Memory B cell (primary cell): ENCODE data around the gene CLPX.
"Not testable (repeated sequence)": the region's sequence is repeated elsewhere in the genome, so short reads cannot be mapped to it uniquely, and the experiment has no call there.

Experiments used
- ATAC-seq: fragments of 150-1000 bp; cut with Tn5 transposase; 2 replicates; pipeline ENCODE4 v1.10.0; 2021; ENCODE audit warnings: low read depth, mild to moderate bottlenecking, moderate library complexity
- DNase-seq, 2 donors: peaks; one replicate each; pipeline ENCODE4 v3.0.0; 2022; ENCODE audit warnings: low spot score in 2 of 2
- H3K27ac Mint-ChIP-seq: one replicate; pipeline ENCODE4 v1.8.0; 2022; ENCODE audit warnings: mild to moderate bottlenecking, moderate library complexity, mixed read lengths
- H3K27me3 Mint-ChIP-seq: one replicate; pipeline ENCODE4 v1.8.0; 2022; ENCODE audit warnings: mixed read lengths
- H3K36me3 Mint-ChIP-seq: one replicate; pipeline ENCODE4 v1.8.0; 2022; ENCODE audit warnings: mild to moderate bottlenecking, mixed read lengths
- H3K4me1 Mint-ChIP-seq: one replicate; pipeline ENCODE4 v1.8.0; 2022; ENCODE audit warnings: mixed read lengths
- H3K4me3 Mint-ChIP-seq: one replicate; pipeline ENCODE4 v1.8.0; 2022; ENCODE audit warnings: mild to moderate bottlenecking, moderate library complexity, mixed read lengths
- H3K9me3 Mint-ChIP-seq: one replicate; pipeline ENCODE4 v1.8.0; 2022; ENCODE audit warnings: mixed read lengths

The CLPX gene

DNA sequence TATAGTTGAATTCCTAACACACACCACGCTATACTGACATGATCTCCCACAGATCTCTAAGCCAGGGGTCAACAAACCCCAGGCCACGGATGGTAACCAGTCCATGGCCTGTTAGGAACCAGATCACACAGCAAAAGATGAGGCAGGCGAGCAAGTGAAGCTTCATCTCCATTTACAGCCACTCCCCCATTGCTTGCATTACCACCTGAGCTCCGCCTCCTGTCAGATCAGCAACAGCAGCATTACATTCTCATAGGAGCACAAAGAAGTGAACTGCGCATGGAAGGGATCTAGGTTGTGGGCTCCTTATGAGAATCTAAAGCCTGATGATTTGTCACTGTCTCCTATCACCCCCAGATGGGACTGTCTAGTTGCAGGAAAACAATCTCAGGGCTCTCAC is 54.2 kb downstream of the CLPX start:
- no peaks in the 10 kb centered on the region for H3K27me3 Mint-ChIP-seq
- ATAC-seq (no peak), DNase-seq (no peak)
- H3K4me1 Mint-ChIP-seq: peaks cover 31% of the 10 kb centered on the region
- H3K4me3 Mint-ChIP-seq: peak overlapping the region; percentile 4
- no peaks in the 10 kb centered on the region for H3K9me3 Mint-ChIP-seq
- H3K27ac Mint-ChIP-seq: no peak overlapping the region
- H3K36me3 Mint-ChIP-seq: peaks cover 16% of the 10 kb centered on the region

DNA sequence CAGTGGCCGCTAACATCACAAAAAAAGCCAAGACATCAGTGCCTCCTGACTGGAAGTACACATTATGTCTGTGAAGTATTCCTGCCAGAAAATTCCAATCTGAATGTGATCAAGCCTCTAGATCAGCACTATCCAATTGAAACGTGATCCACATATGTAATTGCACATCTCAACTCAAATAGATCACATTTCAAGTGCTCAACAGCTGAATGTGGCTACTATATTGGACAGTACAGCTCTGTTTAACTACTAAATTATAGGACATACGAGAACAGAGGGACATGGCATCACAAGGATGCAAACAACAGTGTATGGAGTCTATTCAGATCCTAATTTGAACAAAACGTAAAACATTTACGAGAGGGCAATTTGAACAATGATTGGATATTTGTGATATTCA is 69.6 kb downstream of the CLPX start:
- H3K36me3 Mint-ChIP-seq: peaks cover 43% of the 10 kb centered on the region
- H3K4me1 Mint-ChIP-seq: no peaks in the 10 kb centered on the region
- no peak for ATAC-seq

DNA sequence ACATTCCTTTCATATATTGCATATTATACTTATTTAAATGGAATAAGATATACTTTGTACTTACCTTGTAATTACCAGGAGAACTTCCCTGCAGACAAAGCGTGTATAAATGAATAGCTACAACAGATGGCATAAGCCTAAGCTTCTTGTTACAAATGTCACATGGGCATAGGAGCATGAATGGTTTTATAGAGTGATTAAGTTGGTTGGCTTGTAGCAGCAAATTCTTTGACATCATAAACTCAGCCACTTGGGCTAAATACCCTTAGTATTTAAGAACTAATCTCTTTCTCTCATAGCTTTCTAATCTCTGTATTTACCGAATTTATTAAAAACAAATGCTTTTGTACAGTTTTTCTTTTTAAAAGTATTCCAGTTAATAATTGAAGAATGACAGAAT is 70.1 kb downstream of the CLPX start, which contains the start of gene UBAP1L:
TSS of gene UBAP1L (minus strand) at position 115 of the 400 bp plus-strand sequence. CDS start 8,985 bp downstream, outside the sequence.
- Mint-ChIP-seq H3K27me3 (no peaks in the 10 kb centered on the region), H3K4me3 (no peak within 1 kb of the TSS), H3K36me3 (peaks cover 43% of the 10 kb centered on the region), H3K9me3 (no peaks in the 10 kb centered on the region), H3K4me1 (no peaks in the 10 kb centered on the region), H3K27ac (no peak within 1 kb of the TSS)
- ATAC-seq (no peak), DNase-seq (no peak)

More for the DNA sequence above, 69.6 kb downstream of the CLPX start:
- Mint-ChIP-seq H3K27me3 (no peaks in the 10 kb centered on the region), H3K9me3 (no peaks in the 10 kb centered on the region), H3K4me3 (no peak overlapping the region), H3K27ac (no peak overlapping the region)
- DNase-seq: no peak

DNA sequence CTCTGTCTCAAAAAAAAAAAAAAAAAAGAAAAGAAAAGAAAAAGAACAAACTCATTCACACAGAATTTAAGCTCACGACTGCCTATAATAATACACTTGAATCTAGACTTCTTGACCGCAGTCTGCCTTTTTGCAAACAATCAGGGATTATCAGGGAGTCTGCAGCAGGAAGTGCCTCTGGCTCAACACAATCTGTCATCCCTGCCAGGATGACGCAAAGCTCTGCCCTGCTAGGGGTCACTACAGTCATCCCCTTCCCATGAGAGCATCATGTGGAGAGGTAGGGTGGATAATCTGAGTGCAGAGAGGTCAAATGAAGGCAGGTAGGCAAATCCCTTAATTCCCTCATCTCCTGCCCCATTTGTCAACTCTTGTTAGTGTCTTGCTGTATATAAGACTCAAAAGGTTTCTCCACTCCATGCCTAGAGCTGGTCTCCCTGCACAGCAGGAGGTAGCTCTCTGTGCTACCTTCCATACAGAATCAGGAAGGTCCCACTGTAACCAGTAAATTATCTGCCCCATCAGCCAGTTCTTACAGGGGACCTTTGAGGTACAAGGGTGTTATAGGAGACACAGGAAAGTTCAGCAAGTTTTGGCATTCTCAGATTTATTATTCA is 74.4 kb downstream of the CLPX start:
- no peaks in the 10 kb centered on the region for H3K9me3 Mint-ChIP-seq
- peaks cover 33% of the 10 kb centered on the region for H3K36me3 Mint-ChIP-seq
- H3K4me1 Mint-ChIP-seq: no peaks in the 10 kb centered on the region
- H3K27ac Mint-ChIP-seq: no peak overlapping the region
- DNase-seq (no peak), ATAC-seq (no peak)
- no peaks in the 10 kb centered on the region for H3K27me3 Mint-ChIP-seq
- no peak overlapping the region for H3K4me3 Mint-ChIP-seq

DNA sequence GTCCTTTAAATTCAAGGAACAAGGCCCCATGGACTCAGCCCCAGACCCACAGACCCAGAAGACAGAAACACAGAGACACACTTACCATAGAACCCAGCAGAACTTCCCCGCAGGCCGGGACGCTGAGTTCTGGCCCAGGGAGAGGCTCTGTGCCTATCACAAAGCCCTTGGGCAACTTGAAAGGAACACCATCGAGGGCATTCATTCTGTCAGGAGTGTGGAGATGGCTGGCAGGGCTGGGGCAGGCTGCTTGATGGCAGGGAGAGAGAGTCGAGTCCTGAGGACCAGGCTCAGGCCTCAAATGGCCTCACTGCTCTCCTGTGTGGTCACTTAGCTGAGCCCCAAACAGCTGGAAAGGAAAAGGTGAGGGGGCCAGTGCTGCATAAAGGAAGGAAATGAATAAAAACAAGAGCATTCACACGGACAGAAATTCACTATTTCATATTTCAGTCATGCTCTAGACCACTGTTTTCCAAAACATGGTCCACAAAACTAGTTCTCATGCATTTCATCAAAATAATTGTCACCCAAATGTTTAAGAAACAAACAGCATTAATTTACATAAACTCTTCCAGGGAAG is 79.0 kb downstream of the CLPX start:
- H3K36me3 Mint-ChIP-seq: peaks cover 27% of the 10 kb centered on the region
- no peak for DNase-seq
- peak overlapping the region; percentile 21 for H3K27ac Mint-ChIP-seq
- no peaks in the 10 kb centered on the region for H3K27me3 Mint-ChIP-seq
- ATAC-seq: no peak
- no peaks in the 10 kb centered on the region for H3K9me3 Mint-ChIP-seq
- no peak overlapping the region for H3K4me3 Mint-ChIP-seq
- peaks cover 5% of the 10 kb centered on the region for H3K4me1 Mint-ChIP-seq

DNA sequence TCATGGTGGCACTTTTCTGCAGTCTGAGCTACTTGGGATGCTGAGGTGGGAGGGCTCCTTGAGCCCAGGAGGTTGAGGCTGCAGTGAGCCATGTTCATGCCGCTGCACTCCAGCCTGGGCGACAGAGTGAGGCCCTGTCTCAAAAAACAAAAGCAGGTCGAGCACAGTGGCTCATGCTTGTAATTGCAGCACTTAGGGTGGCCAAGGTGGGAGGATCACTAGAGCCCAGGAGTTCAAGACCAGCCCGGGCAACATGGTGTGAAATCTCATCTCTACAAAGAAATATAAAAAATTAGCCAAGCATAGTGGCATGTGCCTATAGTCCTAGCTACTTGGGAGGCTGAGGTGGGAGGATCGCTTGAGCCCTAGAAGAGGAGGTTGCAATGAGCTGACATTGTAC is 80.1 kb downstream of the CLPX start:
- Mint-ChIP-seq H3K27me3 (no peaks in the 10 kb centered on the region), H3K27ac (no peak overlapping the region), H3K9me3 (no peaks in the 10 kb centered on the region), H3K36me3 (peaks cover 26% of the 10 kb centered on the region), H3K4me3 (no peak overlapping the region), H3K4me1 (peaks cover 5% of the 10 kb centered on the region)
- ATAC-seq: no peak
- DNase-seq: no peak

DNA sequence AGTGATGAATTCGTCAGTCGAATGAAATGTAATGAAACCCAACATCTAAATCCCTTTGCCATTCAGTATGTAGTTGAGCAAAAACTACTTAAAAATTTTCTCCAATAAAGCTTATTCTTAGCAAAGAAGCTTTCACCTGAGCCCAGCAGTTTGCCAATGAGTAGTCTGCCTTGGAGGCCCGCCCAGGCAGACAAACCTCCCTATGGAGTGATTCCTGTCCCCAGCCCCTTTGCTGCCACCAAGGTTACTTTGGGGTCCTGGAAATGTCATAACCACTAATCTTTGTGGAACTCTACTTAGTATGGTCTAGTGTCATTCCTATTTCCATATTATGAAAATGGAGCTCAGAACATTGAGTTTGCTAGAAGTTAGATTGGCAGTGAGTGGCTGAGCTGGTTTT is 82.2 kb downstream of the CLPX start:
- Mint-ChIP-seq H3K27ac (no peak overlapping the region), H3K4me3 (no peak overlapping the region), H3K27me3 (no peaks in the 10 kb centered on the region), H3K9me3 (no peaks in the 10 kb centered on the region), H3K36me3 (peaks cover 37% of the 10 kb centered on the region), H3K4me1 (peaks cover 5% of the 10 kb centered on the region)
- DNase-seq (no peak), ATAC-seq (no peak)

DNA sequence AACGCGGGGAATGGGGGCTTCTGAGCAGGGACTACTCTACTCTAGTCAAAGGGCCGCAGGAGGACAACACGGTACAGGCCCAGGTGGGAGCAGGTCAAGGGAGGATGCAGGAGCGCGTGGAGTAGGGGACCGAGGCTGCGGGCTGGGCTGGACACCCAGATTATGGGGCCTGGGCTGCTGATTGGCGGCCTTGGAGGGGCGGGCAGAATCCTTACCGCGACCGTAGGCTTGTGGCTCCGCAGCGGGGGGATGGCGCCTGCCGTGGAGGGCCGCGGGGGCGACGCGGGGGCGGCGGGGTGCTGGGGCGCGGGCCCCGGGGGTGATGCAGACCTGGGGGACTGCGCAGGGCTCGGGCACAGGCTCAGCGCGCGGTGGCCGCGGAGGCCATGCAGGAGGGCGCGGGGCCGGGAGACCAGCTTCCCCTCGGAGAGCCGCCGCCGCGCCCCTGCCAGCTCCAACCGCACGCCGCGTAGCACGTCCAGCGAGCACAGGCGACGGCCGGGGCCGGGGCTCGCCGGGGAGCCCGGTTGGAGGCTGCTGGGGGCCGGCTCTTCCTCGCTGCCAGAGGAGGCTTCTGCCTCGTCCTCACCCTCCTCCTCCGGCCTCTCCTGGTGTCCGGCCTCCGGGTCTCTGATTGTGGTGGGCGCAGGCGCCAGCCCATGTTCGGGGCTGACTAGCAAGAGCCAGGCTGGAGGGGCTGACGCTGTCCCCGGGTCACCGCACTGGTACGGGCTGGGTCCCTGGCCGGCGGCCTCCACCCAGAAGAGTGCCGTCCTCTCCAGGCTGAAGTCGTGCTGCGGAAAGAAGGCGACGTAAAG is 83.0 kb downstream of the CLPX start:
- Mint-ChIP-seq H3K27ac (no peak overlapping the region), H3K4me3 (no peak overlapping the region), H3K4me1 (peaks cover 5% of the 10 kb centered on the region), H3K27me3 (no peaks in the 10 kb centered on the region), H3K9me3 (no peaks in the 10 kb centered on the region), H3K36me3 (peaks cover 35% of the 10 kb centered on the region)
- no peak for DNase-seq
- no peak for ATAC-seq

DNA sequence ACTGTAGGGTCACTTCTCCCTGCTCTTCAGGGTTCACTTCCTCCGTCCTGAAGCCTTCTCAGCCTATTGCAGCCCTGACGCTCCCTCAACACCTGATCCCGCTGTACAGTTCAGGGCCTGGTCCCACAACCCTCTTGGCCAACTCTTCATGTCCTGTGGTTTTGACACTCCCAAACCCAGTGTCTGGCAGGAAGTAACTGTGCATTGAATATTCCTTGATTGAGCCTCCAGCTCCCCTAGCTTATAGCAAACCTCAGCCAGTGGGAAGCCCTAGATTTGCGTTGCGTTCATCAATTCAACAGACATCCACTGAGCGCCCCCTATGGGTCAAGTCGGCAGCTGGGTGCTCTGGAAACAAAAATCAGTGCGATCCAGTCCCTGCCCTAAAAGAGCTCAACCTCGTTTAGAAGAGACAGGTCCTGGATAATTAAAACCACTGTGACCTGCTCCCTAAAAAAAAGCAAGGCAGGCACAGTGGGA is 83.7 kb downstream of the CLPX start:
- Mint-ChIP-seq H3K4me1 (peaks cover 5% of the 10 kb centered on the region), H3K4me3 (no peak overlapping the region), H3K27me3 (no peaks in the 10 kb centered on the region), H3K9me3 (no peaks in the 10 kb centered on the region), H3K27ac (no peak overlapping the region), H3K36me3 (peaks cover 34% of the 10 kb centered on the region)
- DNase-seq (no peak), ATAC-seq (no peak)

DNA sequence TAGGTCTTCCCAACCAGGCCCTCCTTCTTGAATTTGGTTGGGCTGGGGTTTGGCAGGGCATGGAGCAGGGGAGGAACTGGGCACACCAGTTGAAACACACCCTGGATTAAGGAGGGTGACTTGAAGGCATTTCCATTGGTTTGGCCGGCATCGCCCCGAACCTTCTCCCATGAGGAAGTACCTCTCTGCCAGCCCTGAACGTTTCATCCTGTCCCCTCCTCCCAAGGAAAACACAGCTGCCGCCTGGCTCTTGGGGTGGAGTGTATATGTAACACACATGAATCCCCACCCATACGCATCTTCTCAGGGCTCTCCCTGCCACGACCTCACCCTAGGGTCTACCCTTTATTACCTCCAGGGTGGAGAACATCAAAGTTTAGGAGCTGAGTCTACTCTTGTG is 84.7 kb downstream of the CLPX start:
- no peak for ATAC-seq
- Mint-ChIP-seq H3K4me1 (peaks cover 5% of the 10 kb centered on the region), H3K4me3 (no peak overlapping the region), H3K27me3 (no peaks in the 10 kb centered on the region), H3K9me3 (no peaks in the 10 kb centered on the region), H3K36me3 (peaks cover 33% of the 10 kb centered on the region), H3K27ac (no peak overlapping the region)
- no peak for DNase-seq

DNA sequence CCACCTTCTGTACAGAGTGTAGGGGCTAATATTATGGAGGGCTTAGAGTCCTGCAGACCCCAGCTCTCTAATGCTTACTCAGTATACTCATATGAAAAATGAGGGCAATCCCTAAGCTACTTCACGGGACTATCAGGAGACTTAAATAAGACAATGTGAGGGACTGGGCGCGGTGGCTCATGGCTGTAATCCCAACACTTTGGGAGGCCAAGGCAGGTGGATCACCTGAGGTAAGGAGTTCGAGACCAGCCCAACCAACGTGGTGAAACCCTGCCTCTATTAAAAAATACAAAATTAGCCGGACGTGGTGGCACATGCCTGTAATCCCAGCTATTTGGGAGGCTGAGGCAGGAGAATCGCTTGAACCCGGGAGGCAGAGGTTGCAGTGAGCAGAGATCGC is 85.3 kb downstream of the CLPX start:
- not testable (repeated sequence) for H3K9me3 Mint-ChIP-seq, H3K27ac Mint-ChIP-seq, ATAC-seq, H3K4me1 Mint-ChIP-seq, H3K27me3 Mint-ChIP-seq, DNase-seq, H3K4me3 Mint-ChIP-seq
- peaks cover 30% of the 10 kb centered on the region for H3K36me3 Mint-ChIP-seq

DNA sequence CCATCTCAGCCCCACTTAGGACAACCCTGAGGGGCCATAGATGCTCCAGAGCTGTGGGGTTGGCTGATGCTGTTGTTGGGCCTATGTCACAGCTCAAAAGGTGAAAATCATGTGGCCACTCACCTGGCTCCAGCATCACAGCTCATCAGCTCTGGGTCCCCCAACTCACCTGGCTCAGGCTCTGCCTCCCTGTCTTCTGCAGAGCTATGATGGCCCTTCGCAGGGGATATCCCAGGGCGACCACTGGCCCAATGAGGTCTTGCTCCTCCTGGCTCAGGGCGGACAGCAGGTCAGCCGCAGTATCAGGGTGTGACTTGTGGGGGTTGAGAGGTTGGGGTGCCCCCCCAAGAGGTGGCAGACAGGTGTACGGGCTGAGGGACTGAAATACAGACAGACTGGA is 85.8 kb downstream of the CLPX start:
- H3K27me3 Mint-ChIP-seq: no peaks in the 10 kb centered on the region
- no peak overlapping the region for H3K4me3 Mint-ChIP-seq
- H3K27ac Mint-ChIP-seq: no peak overlapping the region
- peaks cover 5% of the 10 kb centered on the region for H3K4me1 Mint-ChIP-seq
- peaks cover 30% of the 10 kb centered on the region for H3K36me3 Mint-ChIP-seq
- H3K9me3 Mint-ChIP-seq: no peaks in the 10 kb centered on the region
- no peak for ATAC-seq
- DNase-seq: no peak
